SK-N-SH (cell line): Measurements from ENCODE around the gene DNAJC5. TPM values are rescaled to one million over a fixed set of nuclear protein-coding genes. Genes with fewer than 3 reads are reported as not detected.

Source experiments
- CTCF ChIA-PET: fragments of 300-600, 350-600 bp; formaldehyde crosslinking; extraction: SDS; loops from one replicate; lab custom pipeline; 2021; lab: Yijun Ruan, JAX
- POLR2A ChIA-PET: fragments of 350-600 bp; sonication (Branson Sonifier 250); formaldehyde crosslinking; extraction: SDS; loops from one replicate; lab custom pipeline; 2020; ENCODE audit warnings: antibody characterized with exemption, inconsistent platforms; lab: Yijun Ruan, JAX
- DNase-seq: peaks from one replicate; pipeline ENCODE4 v3.0.0; 2012
- H2AFZ ChIP-seq: fragments of 200-600 bp; sonication (generic); 2 replicates; pipeline ENCODE4 v1.8.1; 2016; ENCODE audit warnings: antibody characterized with exemption, mild to moderate bottlenecking, low read depth
- H3F3A ChIP-seq: fragments of 200-600 bp; sonication (generic); replicated peaks from 2 replicates; pipeline ENCODE3; 2016; ENCODE audit warnings: antibody characterized with exemption, mild to moderate bottlenecking; ENCODE audit not compliant: insufficient read depth
- H3K27ac ChIP-seq, 2 experiments: fragments of 200-500 bp in 1 of 2; fragments of 200-600 bp in 1 of 2; sonication (Bioruptor generic) in 1 of 2; sonication (generic), shearing (Covaris generic) in 1 of 2; 2 replicates each; pipeline versions ENCODE4 v1.5.1 to v1.6.1; 2014 to 2016; ENCODE audit warnings: low read depth in 2 of 2, inconsistent platforms in 1 of 2, low read length in 1 of 2, mild to moderate bottlenecking in 1 of 2, mixed read lengths in 1 of 2
- H3K27me3 ChIP-seq: fragments of 200-600 bp; sonication (generic), shearing (Covaris generic); 2 replicates; pipeline ENCODE4 v1.6.1; 2016; ENCODE audit warnings: mixed run types; ENCODE audit not compliant: insufficient read depth
- H3K36me3 ChIP-seq, 2 experiments: fragments of 200-500 bp in 1 of 2; fragments of 200-600 bp in 1 of 2; sonication (Bioruptor generic) in 1 of 2; sonication (generic) in 1 of 2; replicated peaks in 1 of 2; 2 replicates each; pipeline versions ENCODE3 to v1.5.1; 2014 to 2016; ENCODE audit warnings: low read length in 1 of 2, mild to moderate bottlenecking in 1 of 2; ENCODE audit not compliant: insufficient read depth in 2 of 2, control insufficient read depth in 1 of 2
- H3K4me1 ChIP-seq, 2 experiments: fragments of 200-500 bp in 1 of 2; fragments of 200-600 bp in 1 of 2; sonication (Bioruptor generic) in 1 of 2; sonication (generic), shearing (Covaris generic) in 1 of 2; 2 replicates each; pipeline versions ENCODE4 v1.5.1 to v1.6.1; 2014 to 2016; ENCODE audit warnings: low read depth in 1 of 2, low read length in 1 of 2, mixed run types in 1 of 2; ENCODE audit not compliant: insufficient read depth in 2 of 2, control insufficient read depth in 1 of 2
- H3K4me2 ChIP-seq: fragments of 200-600 bp; sonication (generic), shearing (Covaris generic); 2 replicates; pipeline ENCODE4 v1.6.1; 2017; ENCODE audit warnings: mixed run types
- H3K4me3 ChIP-seq, 2 experiments: fragments of 200-500 bp in 1 of 2; fragments of 200-600 bp in 1 of 2; sonication (Bioruptor generic) in 1 of 2; sonication (generic), shearing (Covaris generic) in 1 of 2; 2 replicates each; pipeline versions ENCODE4 v1.5.1 to v1.8.1; 2014 to 2016; ENCODE audit warnings: low read depth in 2 of 2, inconsistent platforms in 1 of 2, low read length in 1 of 2, mild to moderate bottlenecking in 1 of 2, mixed read lengths in 1 of 2, moderate library complexity in 1 of 2
- H3K79me2 ChIP-seq: fragments of 200-600 bp; sonication (generic); 2 replicates; pipeline ENCODE4 v1.8.1; 2017; ENCODE audit warnings: mild to moderate bottlenecking; ENCODE audit not compliant: insufficient read depth
- H3K9ac ChIP-seq: fragments of 200-600 bp; sonication (generic); 2 replicates; pipeline ENCODE4 v1.6.1; 2017; ENCODE audit warnings: mixed run types
- H3K9me2 ChIP-seq: fragments of 200-600 bp; sonication (generic); 2 replicates; pipeline ENCODE4 v1.6.1; 2017; ENCODE audit warnings: mixed run types
- H3K9me3 ChIP-seq: fragments of 200-600 bp; sonication (generic); 2 replicates; pipeline ENCODE4 v1.6.1; 2017; ENCODE audit warnings: mixed run types, mild to moderate bottlenecking, moderate library complexity
- H4K20me1 ChIP-seq: fragments of 200-600 bp; sonication (generic); 2 replicates; pipeline ENCODE4 v1.6.1; 2017; ENCODE audit warnings: mild to moderate bottlenecking, mixed run types; ENCODE audit not compliant: insufficient read depth
- CHD2 ChIP-seq: fragments of 150-350 bp; IDR thresholded peaks from 2 replicates; pipeline ENCODE4 v1.6.1; 2018; ENCODE audit warnings: low read length; ENCODE audit not compliant: partially characterized antibody
- CTCF ChIP-seq: fragments of 200-600 bp; sonication (generic); IDR thresholded peaks from 2 replicates; pipeline ENCODE4 v1.6.1; 2017; ENCODE audit warnings: antibody characterized with exemption, mild to moderate bottlenecking, moderate library complexity
- ELF1 ChIP-seq: IDR thresholded peaks from 2 replicates; pipeline ENCODE4 v1.4.0; 2012
- FOSL2 ChIP-seq: IDR thresholded peaks from 2 replicates; pipeline ENCODE4 v1.4.0; 2012; ENCODE audit warnings: low read depth, mild to moderate bottlenecking, moderate library complexity, borderline replicate concordance
- FOXJ3 ChIP-seq: sonication (generic); formaldehyde crosslinking; IDR thresholded peaks from 2 replicates; pipeline ENCODE4 v1.5.1; 2020; ENCODE audit warnings: mild to moderate bottlenecking, missing genetic modification reagents
- GABPA ChIP-seq: IDR thresholded peaks from 2 replicates; pipeline ENCODE4 v1.4.0; 2012; ENCODE audit warnings: low read depth, mild to moderate bottlenecking
- GATA2 ChIP-seq: sonication (generic); formaldehyde crosslinking; IDR thresholded peaks from 2 replicates; pipeline ENCODE4 v1.5.0; 2020; ENCODE audit warnings: mild to moderate bottlenecking, missing genetic modification reagents
- RFX5 ChIP-seq: IDR thresholded peaks from 2 replicates; pipeline ENCODE4 v1.6.1; 2012; ENCODE audit warnings: mild to moderate bottlenecking, improper control_type of control experiment, low read length
- SIN3A ChIP-seq: IDR thresholded peaks from 2 replicates; pipeline ENCODE4 v1.6.1; 2012; ENCODE audit warnings: low read depth, mild to moderate bottlenecking, low read length, moderate library complexity, borderline replicate concordance
- TAF1 ChIP-seq: IDR thresholded peaks from 2 replicates; pipeline ENCODE4 v1.6.1; 2012; ENCODE audit warnings: low read depth, mild to moderate bottlenecking, low read length, moderate library complexity, borderline replicate concordance
- USF1 ChIP-seq: IDR thresholded peaks from 2 replicates; pipeline ENCODE4 v1.4.0; 2012; ENCODE audit warnings: low read depth, borderline replicate concordance
- ZBTB33 ChIP-seq: IDR thresholded peaks from 2 replicates; pipeline ENCODE4 v1.4.0; 2012; ENCODE audit warnings: low read depth, borderline replicate concordance
- WGBS: methylation state at CpG from one replicate; pipeline ENCODE4 v1.1.6; 2017; ENCODE audit warnings: low lambda C conversion rate; 5-methylcytosine and 5-hydroxymethylcytosine counted together
- polyA plus RNA-seq, 3 experiments: library from polyadenylated mRNA; depleted of rRNA; stranded (reverse); fragments of >200 nt; gene quantifications; 2 replicates each; pipeline ENCODE4 v1.2.3, GENCODE V29; 2012

DNAJC5 gene
- polyA plus RNA-seq, 1 of the 3 experiments (the other 2 are of a cell fraction), result 24.2 TPM

- Histone ChIP-seq H3K4me2 (no peak overlapping the region), H3K27me3 (no peaks in the 10 kb centered on the region), H2AFZ (no peak overlapping the region), H3K4me3 (no peak overlapping the region), H3K9ac (no peak overlapping the region), H3F3A (peaks cover 8% of the 10 kb centered on the region), H3K9me2 (no peaks in the 10 kb centered on the region), H3K36me3 (peaks cover 0 to 54% of the 10 kb centered on the region in 2 experiments), H3K27ac (no peak overlapping the region), H3K79me2 (peaks cover 6% of the 10 kb centered on the region; the same call in 1 of the 2 replicates), H3K9me3 (no peaks in the 10 kb centered on the region), H3K4me1 (no peaks in the 10 kb centered on the region; a peak in 1 of 4 replicates), H4K20me1 (peaks cover 47% of the 10 kb centered on the region)
- no peak for DNase-seq
- WGBS, result 94% methylated on average over 35 of the region's 39 CpGs
- CTCF ChIA-PET, result interaction anchor here (2.4 kb wide), 1 partner anchor 166 kb away, joined by 10 read pairs; no protein-coding TSS in a partner anchor
- POLR2A ChIA-PET, result no interaction called here
- no peak for TF ChIP-seq ZBTB33
- no peak for TF ChIP-seq FOSL2
- no peak for TF ChIP-seq FOXJ3 (CRISPR knock-in tag)
- TF ChIP-seq CHD2, result no peak
- TF ChIP-seq TAF1, result no peak
- no peak for TF ChIP-seq GATA2
- no peak for TF ChIP-seq SIN3A
- TF ChIP-seq GABPA, result no peak
- no peak for TF ChIP-seq USF1
- no peak for TF ChIP-seq CTCF
- no peak for TF ChIP-seq RFX5
- no peak for TF ChIP-seq ELF1
Measured at GRCh38 chr20:63941282-63942081, 46.6 kb downstream of the DNAJC5 start.
